ENCODE results near the gene VAC14. TPM values are rescaled to one million over a fixed set of nuclear protein-coding genes. Genes with fewer than 3 reads are reported as not detected.
A peak's percentile ranks its signal among the peaks of the same experiment; 100 is the strongest.

The VAC14 gene
- total RNA-seq, 2 donors from 2014 or later: 33.6 to 50.9 TPM

- Mint-ChIP-seq H3K27ac (no peak overlapping the region), H3K9me3 (no peaks in the 10 kb centered on the region), H3K36me3 (no peaks in the 10 kb centered on the region), H3K4me3 (no peak overlapping the region), H3K27me3 (no peaks in the 10 kb centered on the region), H3K4me1 (ENCODE audit: low read depth in 2 of 2) (no peaks in the 10 kb centered on the region)
- DNase-seq (ENCODE audit: low spot score) (no peak), ATAC-seq (no peak)
These were observed 138.9 kb downstream of the VAC14 start for GRCh38 chr16:70661918-70662641.

DNA sequence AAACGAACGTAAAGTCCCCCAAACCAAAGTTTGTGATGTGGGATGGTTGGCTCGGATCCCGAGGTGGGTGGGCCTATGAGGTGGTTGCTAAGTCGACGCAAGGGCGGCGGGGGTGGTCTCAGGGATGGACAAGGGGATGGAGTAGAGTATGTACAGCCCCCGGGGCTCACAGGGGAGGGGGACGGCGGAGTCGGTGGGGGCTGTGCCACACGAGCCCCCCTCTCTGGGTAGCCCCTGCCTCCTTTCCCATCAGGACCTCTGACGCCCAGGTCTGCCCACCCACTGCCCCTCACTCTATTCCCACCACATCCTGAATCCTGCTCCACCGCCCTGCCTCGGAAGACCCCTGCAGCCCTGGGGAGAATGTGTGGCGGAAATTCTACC, 139.4 kb downstream of the VAC14 start:
- ATAC-seq (no peak), DNase-seq (ENCODE audit: low spot score) (no peak)
- no peaks in the 10 kb centered on the region for H3K9me3 Mint-ChIP-seq
- H3K27me3 Mint-ChIP-seq: no peaks in the 10 kb centered on the region
- no peaks in the 10 kb centered on the region for H3K4me1 Mint-ChIP-seq (ENCODE audit: low read depth in 2 of 2)
- no peak overlapping the region for H3K4me3 Mint-ChIP-seq
- H3K27ac Mint-ChIP-seq: no peak overlapping the region
- H3K36me3 Mint-ChIP-seq: no peaks in the 10 kb centered on the region

GRCh38 chr16:70660672-70661350, 140.1 kb downstream of the VAC14 start:
- H3K4me1 Mint-ChIP-seq (ENCODE audit: low read depth in 2 of 2): no peaks in the 10 kb centered on the region
- no peak overlapping the region for H3K27ac Mint-ChIP-seq
- H3K27me3 Mint-ChIP-seq: no peaks in the 10 kb centered on the region
- ATAC-seq (no peak), DNase-seq (ENCODE audit: low spot score) (no peak)
- no peaks in the 10 kb centered on the region for H3K9me3 Mint-ChIP-seq
- H3K36me3 Mint-ChIP-seq: no peaks in the 10 kb centered on the region
- no peak overlapping the region for H3K4me3 Mint-ChIP-seq

- no peak for DNase-seq (ENCODE audit: low spot score)
- Mint-ChIP-seq H3K4me3 (no peak overlapping the region), H3K9me3 (no peaks in the 10 kb centered on the region), H3K27me3 (no peaks in the 10 kb centered on the region), H3K36me3 (no peaks in the 10 kb centered on the region), H3K4me1 (ENCODE audit: low read depth in 2 of 2) (no peaks in the 10 kb centered on the region), H3K27ac (no peak overlapping the region)
- no peak for ATAC-seq
These were observed 140.8 kb downstream of the VAC14 start for GRCh38 chr16:70659953-70660671.

- ATAC-seq (no peak), DNase-seq (ENCODE audit: low spot score) (no peak)
- Mint-ChIP-seq H3K9me3 (no peaks in the 10 kb centered on the region), H3K36me3 (no peaks in the 10 kb centered on the region), H3K4me3 (no peak overlapping the region), H3K27me3 (no peaks in the 10 kb centered on the region), H3K27ac (no peak overlapping the region), H3K4me1 (ENCODE audit: low read depth in 2 of 2) (no peaks in the 10 kb centered on the region)
These were observed 141.4 kb downstream of the VAC14 start for GRCh38 chr16:70659546-70659945.

GRCh38 chr16:70658921-70659320, 142.0 kb downstream of the VAC14 start:
- ATAC-seq: no peak
- Mint-ChIP-seq H3K4me1 (ENCODE audit: low read depth in 2 of 2) (peaks cover under 1 to 1% of the 10 kb centered on the region in 2 donors), H3K9me3 (no peaks in the 10 kb centered on the region), H3K27me3 (no peaks in the 10 kb centered on the region), H3K36me3 (no peaks in the 10 kb centered on the region), H3K27ac (no peak overlapping the region), H3K4me3 (no peak overlapping the region)
- no peak for DNase-seq (ENCODE audit: low spot score)

- Mint-ChIP-seq H3K9me3 (no peaks in the 10 kb centered on the region), H3K27ac (no peak overlapping the region), H3K27me3 (peaks cover 0 to 2% of the 10 kb centered on the region in 2 donors), H3K4me1 (ENCODE audit: low read depth in 2 of 2) (peaks cover 4 to 5% of the 10 kb centered on the region in 2 donors), H3K4me3 (no peak overlapping the region), H3K36me3 (no peaks in the 10 kb centered on the region)
- ATAC-seq: no peak
- no peak for DNase-seq (ENCODE audit: low spot score)
These were observed 143.0 kb downstream of the VAC14 start for GRCh38 chr16:70657956-70658355.

- ATAC-seq (no peak), DNase-seq (ENCODE audit: low spot score) (no peak)
- Mint-ChIP-seq H3K27ac (no peak overlapping the region), H3K27me3 (peaks cover 0 to 2% of the 10 kb centered on the region in 2 donors), H3K4me3 (no peak overlapping the region), H3K36me3 (no peaks in the 10 kb centered on the region), H3K9me3 (no peaks in the 10 kb centered on the region), H3K4me1 (ENCODE audit: low read depth in 2 of 2) (peaks cover 4 to 5% of the 10 kb centered on the region in 2 donors)
These were observed 144.2 kb downstream of the VAC14 start for GRCh38 chr16:70656712-70657263.

GRCh38 chr16:70656065-70656711, 144.8 kb downstream of the VAC14 start:
- Mint-ChIP-seq H3K4me3 (no peak overlapping the region), H3K4me1 (ENCODE audit: low read depth in 2 of 2) (peaks cover 4 to 5% of the 10 kb centered on the region in 2 donors), H3K27ac (no peak overlapping the region), H3K9me3 (no peaks in the 10 kb centered on the region), H3K27me3 (peaks cover 0 to 2% of the 10 kb centered on the region in 2 donors), H3K36me3 (no peaks in the 10 kb centered on the region)
- ATAC-seq (no peak), DNase-seq (ENCODE audit: low spot score) (no peak)

GRCh38 chr16:70653809-70654771, 146.9 kb downstream of the VAC14 start:
- Mint-ChIP-seq H3K9me3 (no peaks in the 10 kb centered on the region), H3K27me3 (peaks cover 0 to 2% of the 10 kb centered on the region in 2 donors), H3K4me1 (ENCODE audit: low read depth in 2 of 2) (peaks cover 4 to 5% of the 10 kb centered on the region in 2 donors), H3K36me3 (no peaks in the 10 kb centered on the region), H3K4me3 (peak overlapping the region; percentile 38), H3K27ac (peak overlapping the region in 1 of 2 donors; percentile 1)
- DNase-seq (ENCODE audit: low spot score) (peak; percentile 69), ATAC-seq (peak; percentile 67 to 70)

- Mint-ChIP-seq H3K4me3 (no peak overlapping the region), H3K9me3 (no peaks in the 10 kb centered on the region), H3K36me3 (no peaks in the 10 kb centered on the region), H3K4me1 (ENCODE audit: low read depth in 2 of 2) (peaks cover 4 to 5% of the 10 kb centered on the region in 2 donors), H3K27ac (peak overlapping the region in 1 of 2 donors; percentile 1), H3K27me3 (peaks cover 0 to 2% of the 10 kb centered on the region in 2 donors)
- DNase-seq (ENCODE audit: low spot score) (no peak), ATAC-seq (no peak)
These were observed 147.6 kb downstream of the VAC14 start for GRCh38 chr16:70653406-70653805.

GRCh38 chr16:70652322-70652721, 148.6 kb downstream of the VAC14 start:
- no peak overlapping the region for H3K27ac Mint-ChIP-seq
- no peaks in the 10 kb centered on the region for H3K36me3 Mint-ChIP-seq
- no peak for ATAC-seq

More at GRCh38 chr16:70652322-70652721, 148.6 kb downstream of the VAC14 start:
- Mint-ChIP-seq H3K4me1 (ENCODE audit: low read depth in 2 of 2) (peaks cover 4 to 5% of the 10 kb centered on the region in 2 donors), H3K9me3 (no peaks in the 10 kb centered on the region), H3K27me3 (peaks cover 0 to 2% of the 10 kb centered on the region in 2 donors), H3K4me3 (no peak overlapping the region)
- no peak for DNase-seq (ENCODE audit: low spot score)

Measured in natural killer cell treated with Interleukin-12 subunit alpha and Interleukin-12 subunit beta and Interleukin-15 and Interleukin-18, amount 100 ng/mL, for 72 hours (primary cell).